H9 (cell line): ENCODE data around the gene DYNC1I2. TPM values are rescaled to one million over a fixed set of nuclear protein-coding genes. Genes with fewer than 3 reads are reported as not detected.

ENCODE experiments used
- DNase-seq: peaks from one replicate; pipeline ENCODE4 v3.0.0-alpha.2; 2017
- H2AFZ ChIP-seq: one replicate; pipeline ENCODE4 v1.6.1; 2013; ENCODE audit warnings: mild to moderate bottlenecking, low read length, control low read depth, moderate library complexity
- H2AK5ac ChIP-seq: 2 replicates; pipeline ENCODE4 v1.6.1; 2013; ENCODE audit warnings: low read length, control low read depth, mixed read lengths; ENCODE audit not compliant: insufficient read length
- H2BK120ac ChIP-seq: one replicate; pipeline ENCODE4 v1.6.1; 2013; ENCODE audit warnings: low read depth, mild to moderate bottlenecking, low read length, control low read depth, inconsistent platforms; ENCODE audit not compliant: poor library complexity, severe bottlenecking
- H2BK12ac ChIP-seq: 2 replicates; pipeline ENCODE4 v1.6.1; 2013; ENCODE audit warnings: low read length, control low read depth, mixed read lengths, low read depth; ENCODE audit not compliant: insufficient read length
- H2BK15ac ChIP-seq: 2 replicates; pipeline ENCODE4 v1.6.1; 2013; ENCODE audit warnings: low read depth, low read length, control low read depth
- H2BK20ac ChIP-seq: one replicate; pipeline ENCODE4 v1.6.1; 2013; ENCODE audit warnings: low read depth, mild to moderate bottlenecking, low read length, control low read depth, inconsistent platforms; ENCODE audit not compliant: poor library complexity, severe bottlenecking
- H2BK5ac ChIP-seq: 2 replicates; pipeline ENCODE4 v1.6.1; 2013; ENCODE audit warnings: low read length, control low read depth, mixed read lengths; ENCODE audit not compliant: insufficient read length
- H3K14ac ChIP-seq: 2 replicates; pipeline ENCODE4 v1.6.1; 2013; ENCODE audit warnings: low read length, control low read depth; ENCODE audit not compliant: insufficient read depth
- H3K18ac ChIP-seq: 2 replicates; pipeline ENCODE4 v1.6.1; 2013; ENCODE audit warnings: low read depth, mild to moderate bottlenecking, mixed read lengths, low read length, control low read depth; ENCODE audit not compliant: insufficient read length
- H3K23ac ChIP-seq: 2 replicates; pipeline ENCODE4 v1.6.1; 2013; ENCODE audit warnings: low read length, control low read depth, mixed read lengths, low read depth; ENCODE audit not compliant: insufficient read length
- H3K23me2 ChIP-seq: 2 replicates; pipeline ENCODE4 v1.6.1; 2013; ENCODE audit warnings: low read depth, mild to moderate bottlenecking, mixed read lengths, low read length, control low read depth; ENCODE audit not compliant: insufficient read length, poor library complexity, severe bottlenecking
- H3K27ac ChIP-seq: 2 replicates; pipeline ENCODE4 v1.5.1; 2013; ENCODE audit warnings: low read length, control low read depth, mixed read lengths, low read depth; ENCODE audit not compliant: insufficient read length
- H3K27me3 ChIP-seq: 2 replicates; pipeline ENCODE4 v1.6.1; 2013; ENCODE audit warnings: low read length, control low read depth, inconsistent platforms; ENCODE audit not compliant: insufficient read depth
- H3K4ac ChIP-seq: 2 replicates; pipeline ENCODE4 v1.6.1; 2013; ENCODE audit warnings: low read depth, mild to moderate bottlenecking, control low read depth, inconsistent platforms, low read length, moderate library complexity
- H3K4me1 ChIP-seq: 2 replicates; pipeline ENCODE4 v1.6.1; 2013; ENCODE audit warnings: low read length, control low read depth, inconsistent platforms; ENCODE audit not compliant: insufficient read depth
- H3K4me2 ChIP-seq: 2 replicates; pipeline ENCODE4 v1.6.1; 2013; ENCODE audit warnings: low read length, control low read depth, mixed read lengths; ENCODE audit not compliant: insufficient read length, insufficient read depth
- H3K56ac ChIP-seq: 2 replicates; pipeline ENCODE4 v1.6.1; 2013; ENCODE audit warnings: low read depth, mild to moderate bottlenecking, mixed read lengths, low read length, control low read depth; ENCODE audit not compliant: insufficient read length
- H3K79me1 ChIP-seq: 2 replicates; pipeline ENCODE4 v1.6.1; 2013; ENCODE audit warnings: low read depth, mild to moderate bottlenecking, moderate library complexity, low read length, control low read depth, inconsistent platforms; ENCODE audit not compliant: insufficient read depth, poor library complexity, severe bottlenecking
- H3K79me2 ChIP-seq: 2 replicates; pipeline ENCODE4 v1.6.1; 2013; ENCODE audit warnings: low read length, control low read depth, inconsistent platforms; ENCODE audit not compliant: insufficient read depth
- H3K9ac ChIP-seq: 2 replicates; pipeline ENCODE4 v1.6.1; 2013; ENCODE audit warnings: low read length, control low read depth, mixed read lengths; ENCODE audit not compliant: insufficient read length; ENCODE audit errors: extremely low read depth
- H3K9me3 ChIP-seq: one replicate; pipeline ENCODE4 v1.6.1; 2013; ENCODE audit warnings: low read depth, low read length, inconsistent platforms; ENCODE audit not compliant: control insufficient read depth
- H3T11ph ChIP-seq: one replicate; pipeline ENCODE4 v1.6.1; 2013; ENCODE audit warnings: mild to moderate bottlenecking, low read length, control low read depth, inconsistent platforms
- H4K20me1 ChIP-seq: one replicate; pipeline ENCODE4 v1.6.1; 2013; ENCODE audit not compliant: control insufficient read depth, insufficient read length, insufficient read depth
- H4K5ac ChIP-seq: 2 replicates; pipeline ENCODE4 v1.6.1; 2013; ENCODE audit warnings: low read depth, mild to moderate bottlenecking, mixed read lengths, low read length, control low read depth; ENCODE audit not compliant: insufficient read length
- H4K8ac ChIP-seq: replicated peaks from 2 replicates; pipeline ENCODE4 v1.6.1; 2013; ENCODE audit warnings: low read length, control low read depth, mixed read lengths, low read depth; ENCODE audit not compliant: insufficient read length
- H4K91ac ChIP-seq: 2 replicates; pipeline ENCODE4 v1.6.1; 2013; ENCODE audit warnings: low read depth, mild to moderate bottlenecking, moderate library complexity, mixed read lengths, low read length, control low read depth; ENCODE audit not compliant: insufficient read length
- H3K27ac Mint-ChIP-seq, 3 experiments: 2 replicates in 2 of 3; 3 replicates in 1 of 3; pipeline ENCODE4 v1.8.0; 2020 to 2021; ENCODE audit warnings: mixed read lengths in 3 of 3, mild to moderate bottlenecking in 1 of 3, moderate library complexity in 1 of 3
- H3K27me3 Mint-ChIP-seq: 2 replicates; pipeline ENCODE4 v1.8.0; 2021; ENCODE audit warnings: low read depth, mild to moderate bottlenecking, moderate library complexity, mixed read lengths
- H3K36me3 Mint-ChIP-seq, 3 experiments: 2 replicates in 2 of 3; 3 replicates in 1 of 3; pipeline ENCODE4 v1.8.0; 2020 to 2021; ENCODE audit warnings: low read depth in 3 of 3, mixed read lengths in 3 of 3; ENCODE audit not compliant: insufficient read depth in 1 of 3
- H3K4me1 Mint-ChIP-seq, 2 experiments: 2 replicates each; pipeline ENCODE4 v1.8.0; 2020; ENCODE audit warnings: mixed read lengths in 2 of 2
- H3K4me3 Mint-ChIP-seq, 2 experiments: 2 replicates in 1 of 2; 3 replicates in 1 of 2; pipeline ENCODE4 v1.8.0; 2020 to 2021; ENCODE audit warnings: mild to moderate bottlenecking in 2 of 2, mixed read lengths in 2 of 2, moderate library complexity in 1 of 2
- H3K9me3 Mint-ChIP-seq, 2 experiments: 2 replicates in 1 of 2; 3 replicates in 1 of 2; pipeline ENCODE4 v1.8.0; 2020; ENCODE audit warnings: mild to moderate bottlenecking in 2 of 2, mixed read lengths in 2 of 2, moderate library complexity in 1 of 2
- CTCF ChIP-seq: fragments of 200-600 bp; sonication (generic); conservative IDR thresholded peaks from 3 replicates; pipeline ENCODE4 v1.8.0; 2021; ENCODE audit warnings: antibody characterized with exemption, mild to moderate bottlenecking
- WGBS: extraction: QIAGEN DNeasy Blood & Tissue Kit; methylation state at CpG from one replicate; pipeline ENCODE4 v1.1.7; 2013; ENCODE audit warnings: missing lambda C conversion rate, low lambda C conversion rate, mixed read lengths; ENCODE audit not compliant: insufficient read length; ENCODE audit errors: extremely low coverage; 5-methylcytosine and 5-hydroxymethylcytosine counted together
- total RNA-seq: library from RNA; stranded (reverse); gene quantifications from 2 replicates; pipeline ENCODE4 v1.2.1, GENCODE V29; 2021

The DYNC1I2 gene
- total RNA-seq, 1 experiment from 2014 or later = 73.4 TPM

- no peak overlapping the region for H3K4me2 ChIP-seq
- no peak overlapping the region for H2BK120ac ChIP-seq
- H4K8ac ChIP-seq = no peak overlapping the region
- Mint-ChIP-seq H3K27ac (no peak overlapping the region), H3K27me3 (no peaks in the 10 kb centered on the region), H3K36me3 (peaks cover 16 to 43% (median 42%) of the 10 kb centered on the region in 3 experiments; a peak in 6 of 7 replicates), H3K9me3 (no peaks in the 10 kb centered on the region), H3K4me1 (peaks cover 9 to 10% of the 10 kb centered on the region in 2 experiments), H3K4me3 (no peak overlapping the region)
- no peaks in the 10 kb centered on the region for H3K79me1 ChIP-seq
- no peak overlapping the region for H2BK12ac ChIP-seq
- H4K5ac ChIP-seq = no peak overlapping the region
- no peaks in the 10 kb centered on the region for H4K20me1 ChIP-seq
- H3K9ac ChIP-seq = no peak overlapping the region
- H2AFZ ChIP-seq = no peak overlapping the region
- H3K27me3 ChIP-seq = no peaks in the 10 kb centered on the region
- no peak overlapping the region for H2AK5ac ChIP-seq
- H2BK5ac ChIP-seq = no peak overlapping the region
- peaks cover 5% of the 10 kb centered on the region; the same call in 1 of the 2 replicates for H3K79me2 ChIP-seq
- no peak overlapping the region for H3K18ac ChIP-seq
- H3K23me2 ChIP-seq = no peaks in the 10 kb centered on the region
- H2BK20ac ChIP-seq = no peak overlapping the region
- H3K27ac ChIP-seq = no peak overlapping the region
- no peak overlapping the region for H3K4ac ChIP-seq
- H4K91ac ChIP-seq = no peak overlapping the region
- H3K9me3 ChIP-seq = no peaks in the 10 kb centered on the region
- H3T11ph ChIP-seq = no peak overlapping the region
- H3K56ac ChIP-seq = no peak overlapping the region
- no CpG with 5 or more reads among the region's 1 CpG for WGBS
- no peaks in the 10 kb centered on the region for H3K4me1 ChIP-seq
- no peak for TF ChIP-seq CTCF
- no peak overlapping the region for H3K23ac ChIP-seq
- H2BK15ac ChIP-seq = no peak overlapping the region
- no peak overlapping the region for H3K14ac ChIP-seq
- no peak for DNase-seq
Measured at GRCh38 chr2:171692331-171692730, 5.1 kb downstream of the DYNC1I2 start.
